OCI-LY1 (cell line): ENCODE results near the gene SNRNP27.
A peak's percentile ranks its signal among the peaks of the same experiment; 100 is the strongest.

ENCODE experiments used
- H2AFZ ChIP-seq: fragments of 200-600 bp; sonication (generic), shearing (Covaris generic); 2 replicates; pipeline ENCODE4 v1.6.0; 2014; ENCODE audit warnings: antibody characterized with exemption, mild to moderate bottlenecking, low read length
- H3F3A ChIP-seq: fragments of 200-600 bp; sonication (generic), shearing (Covaris generic); 2 replicates; pipeline ENCODE4 v1.6.0; 2014; ENCODE audit warnings: mild to moderate bottlenecking, antibody characterized with exemption, low read length, moderate library complexity; ENCODE audit not compliant: insufficient read depth
- H3K27ac ChIP-seq: fragments of 200-600 bp; sonication (generic); 2 replicates; pipeline ENCODE4 v1.5.1; 2014; ENCODE audit warnings: low read length, mixed run types, mild to moderate bottlenecking, low read depth; ENCODE audit not compliant: poor library complexity, severe bottlenecking
- H3K27me3 ChIP-seq: fragments of 200-600 bp; sonication (generic); 2 replicates; pipeline ENCODE4 v1.6.0; 2014; ENCODE audit warnings: antibody characterized with exemption, mild to moderate bottlenecking, low read length, moderate library complexity; ENCODE audit not compliant: insufficient read depth
- H3K36me3 ChIP-seq: fragments of 200-600 bp; sonication (generic); 2 replicates; pipeline ENCODE4 v1.6.1; 2014; ENCODE audit warnings: mild to moderate bottlenecking, antibody characterized with exemption, low read length, moderate library complexity, mixed read lengths; ENCODE audit not compliant: insufficient read depth
- H3K4me1 ChIP-seq: fragments of 200-600 bp; sonication (generic); 2 replicates; pipeline ENCODE4 v1.5.1; 2014; ENCODE audit warnings: mild to moderate bottlenecking, low read length, moderate library complexity; ENCODE audit not compliant: insufficient read depth, severe bottlenecking
- H3K4me2 ChIP-seq: fragments of 200-600 bp; sonication (generic), shearing (Covaris generic); 2 replicates; pipeline ENCODE4 v1.6.1; 2014; ENCODE audit warnings: low read length
- H3K4me3 ChIP-seq: fragments of 200-600 bp; sonication (generic); 2 replicates; pipeline ENCODE4 v1.5.1; 2014; ENCODE audit warnings: low read length, low read depth, mild to moderate bottlenecking, mixed read lengths; ENCODE audit not compliant: poor library complexity, severe bottlenecking
- H3K79me2 ChIP-seq: fragments of 200-600 bp; shearing (Covaris generic); 2 replicates; pipeline ENCODE4 v1.6.1; 2016; ENCODE audit warnings: mixed run types, low read length, mixed read lengths; ENCODE audit not compliant: insufficient read depth
- H3K9ac ChIP-seq: fragments of 200-600 bp; sonication (generic), shearing (Covaris generic); 2 replicates; pipeline ENCODE4 v1.6.1; 2014; ENCODE audit warnings: mild to moderate bottlenecking, low read length, mixed read lengths
- H3K9me2 ChIP-seq: fragments of 200-600 bp; sonication (generic), shearing (Covaris generic); 2 replicates; pipeline ENCODE4 v1.6.1; 2014; ENCODE audit warnings: low read depth, mild to moderate bottlenecking, low read length, mixed read lengths
- H3K9me3 ChIP-seq: fragments of 200-600 bp; shearing (Covaris generic); 2 replicates; pipeline ENCODE4 v1.6.1; 2014; ENCODE audit warnings: low read length, mixed read lengths
- H4K20me1 ChIP-seq: fragments of 200-600 bp; sonication (generic), shearing (Covaris generic); 2 replicates; pipeline ENCODE4 v1.6.0; 2016; ENCODE audit warnings: mild to moderate bottlenecking, low read length; ENCODE audit not compliant: insufficient read depth
- CTCF ChIP-seq: fragments of 200-600 bp; sonication (generic), shearing (Covaris generic); IDR thresholded peaks from 2 replicates; pipeline ENCODE4 v1.5.1; 2017; ENCODE audit warnings: mild to moderate bottlenecking, antibody characterized with exemption, low read length, moderate library complexity, mixed read lengths
- EZH2 ChIP-seq: fragments of 200-600 bp; sonication (generic), shearing (Covaris generic); IDR thresholded peaks from 2 replicates; pipeline ENCODE4 v1.8.0; 2017; ENCODE audit warnings: borderline replicate concordance, mixed run types, mild to moderate bottlenecking, antibody characterized with exemption, low read length, moderate library complexity, mixed read lengths

Gene SNRNP27

GRCh38 chr2:69914164-69914949 lies 20.6 kb downstream of the SNRNP27 start:
- Histone ChIP-seq H3K9me2 (no peaks in the 10 kb centered on the region), H2AFZ (no peak overlapping the region), H3K36me3 (peaks cover 20% of the 10 kb centered on the region; the same call in 1 of the 2 replicates), H3K9me3 (no peaks in the 10 kb centered on the region), H3F3A (0 out of 2 replicates have a peak, but pooled peaks cover 9% of the 10 kb centered on the region), H3K4me1 (peaks cover 49% of the 10 kb centered on the region), H3K27me3 (no peaks in the 10 kb centered on the region), H3K79me2 (peaks cover 4% of the 10 kb centered on the region; the same call in 1 of the 2 replicates), H3K4me3 (peak overlapping the region; percentile 90), H3K9ac (peak overlapping the region; percentile 80), H4K20me1 (no peaks in the 10 kb centered on the region), H3K27ac (peak overlapping the region; percentile 56), H3K4me2 (peak overlapping the region; percentile 77)
- TF ChIP-seq CTCF, result no peak

- TF ChIP-seq CTCF (no peak), EZH2 (no peak)
- 0 out of 2 replicates have a peak, but pooled peaks cover 9% of the 10 kb centered on the region for H3F3A ChIP-seq
- no peaks in the 10 kb centered on the region for H3K9me2 ChIP-seq
- peak within 1 kb of the TSS; percentile 56 for H3K27ac ChIP-seq
- H3K36me3 ChIP-seq, result peaks cover 27% of the 10 kb centered on the region; the same call in 1 of the 2 replicates
- no peaks in the 10 kb centered on the region for H3K27me3 ChIP-seq
- peak within 1 kb of the TSS; percentile 90 for H3K4me3 ChIP-seq
- H2AFZ ChIP-seq, result no peak within 1 kb of the TSS
- peak within 1 kb of the TSS; percentile 77 for H3K4me2 ChIP-seq
- H3K79me2 ChIP-seq, result peaks cover 4% of the 10 kb centered on the region; the same call in 1 of the 2 replicates
- H3K9ac ChIP-seq, result peak within 1 kb of the TSS; percentile 81
- peaks cover 49% of the 10 kb centered on the region for H3K4me1 ChIP-seq
- no peaks in the 10 kb centered on the region for H4K20me1 ChIP-seq
- H3K9me3 ChIP-seq, result no peaks in the 10 kb centered on the region
These were observed 21.5 kb downstream of the SNRNP27 start, which contains the start of gene MXD1 for GRCh38 chr2:69914950-69915945. TSS of gene MXD1 (plus strand) at chr2:69915109. CDS start at chr2:69915331, 222 bp downstream.

GRCh38 chr2:69916106-69916505 lies 22.4 kb downstream of the SNRNP27 start:
- Histone ChIP-seq H3K36me3 (peaks cover 36% of the 10 kb centered on the region; the same call in 1 of the 2 replicates), H3K79me2 (peaks cover 4% of the 10 kb centered on the region; the same call in 1 of the 2 replicates), H3K4me3 (peak overlapping the region; percentile 90), H2AFZ (no peak overlapping the region), H3K4me2 (peak overlapping the region; percentile 77), H4K20me1 (no peaks in the 10 kb centered on the region), H3K27me3 (no peaks in the 10 kb centered on the region), H3F3A (0 out of 2 replicates have a peak, but pooled peaks cover 9% of the 10 kb centered on the region), H3K9ac (peak overlapping the region; percentile 81), H3K27ac (no peak overlapping the region), H3K4me1 (peaks cover 49% of the 10 kb centered on the region), H3K9me2 (no peaks in the 10 kb centered on the region), H3K9me3 (no peaks in the 10 kb centered on the region)
- no peak for TF ChIP-seq EZH2
- TF ChIP-seq CTCF, result no peak
